Stimulated activated CD4-positive, alpha-beta T cell treated with anti-CD3 and anti-CD28 coated beads, TNF-alpha, amount 100 ng/mL, for 24 hours (primary cell): Measurements from ENCODE around the gene SKIC3.

Experiments
- DNase-seq, 3 experiments: peaks; one replicate each; pipeline ENCODE4 v3.0.0-alpha.2; 2020; ENCODE audit warnings: low read depth in 3 of 3

The SKIC3 gene

DNA sequence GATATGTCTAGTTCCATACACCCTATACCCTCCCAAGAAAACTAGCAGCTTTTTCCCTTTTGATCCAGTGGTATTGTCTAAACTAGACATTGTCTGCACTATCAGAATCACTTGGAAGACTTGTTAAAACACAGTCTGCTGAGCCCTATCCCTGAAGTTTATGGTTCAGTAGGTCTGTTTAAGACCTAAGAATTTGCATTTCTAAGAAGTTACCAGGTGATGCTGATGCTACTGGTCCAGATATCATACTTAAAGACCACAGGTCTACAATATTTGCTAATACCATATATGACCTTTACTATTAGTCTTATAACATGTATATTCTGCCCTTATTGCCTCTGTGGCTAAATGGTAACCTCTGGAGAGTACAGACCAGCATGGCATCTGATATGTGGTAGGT, 23.3 kb downstream of the SKIC3 start:
- no peak for DNase-seq

GRCh38 chr5:95530416-95530815, 24.4 kb downstream of the SKIC3 start:
- no peak for DNase-seq

- DNase-seq = no peak
These were observed 26.2 kb downstream of the SKIC3 start for GRCh38 chr5:95528565-95528964.

DNA sequence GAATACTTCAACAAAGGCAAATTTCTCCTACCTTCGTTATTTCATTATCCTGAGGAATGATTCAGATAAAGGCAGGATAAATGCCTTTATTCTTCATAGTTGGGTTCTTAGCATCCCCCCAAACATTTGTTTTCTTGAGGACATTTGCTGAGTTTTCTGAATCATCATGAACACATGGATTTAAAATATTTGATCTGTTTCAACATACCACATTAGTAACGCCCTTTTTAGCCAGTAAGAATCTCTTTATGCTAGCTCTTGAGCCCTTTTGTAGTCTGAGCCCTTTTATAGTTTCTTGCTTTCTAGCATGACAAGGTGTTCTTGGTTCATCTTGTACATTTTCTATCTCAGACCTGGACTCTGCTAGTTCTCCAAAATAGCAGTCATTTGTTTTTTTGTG, 27.9 kb downstream of the SKIC3 start:
- DNase-seq = no peak

GRCh38 chr5:95524423-95524822, 30.4 kb downstream of the SKIC3 start:
- no peak for DNase-seq

- DNase-seq = no peak
These were observed 34.6 kb downstream of the SKIC3 start for GRCh38 chr5:95520206-95520605.

GRCh38 chr5:95519681-95520080, 35.1 kb downstream of the SKIC3 start:
- DNase-seq = no peak

DNA sequence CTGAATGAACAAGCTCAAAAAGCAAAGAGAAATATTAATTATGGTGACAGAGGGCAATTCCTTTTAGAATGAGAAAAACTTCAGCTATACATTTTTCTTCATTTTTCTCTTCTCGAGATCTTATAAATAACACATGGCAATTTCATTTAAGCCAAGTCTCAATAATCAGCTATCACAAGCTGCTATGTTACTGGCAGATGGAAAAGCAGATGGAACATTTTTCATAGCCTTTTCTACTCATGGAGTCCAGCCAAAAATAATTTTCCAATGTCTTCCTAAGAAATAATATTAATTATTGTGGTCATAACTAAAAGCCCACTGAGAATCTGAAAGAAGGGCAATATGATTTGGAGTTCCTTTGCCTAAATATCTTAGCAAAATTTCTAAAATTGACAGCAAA, 35.6 kb downstream of the SKIC3 start:
- no peak for DNase-seq

DNA sequence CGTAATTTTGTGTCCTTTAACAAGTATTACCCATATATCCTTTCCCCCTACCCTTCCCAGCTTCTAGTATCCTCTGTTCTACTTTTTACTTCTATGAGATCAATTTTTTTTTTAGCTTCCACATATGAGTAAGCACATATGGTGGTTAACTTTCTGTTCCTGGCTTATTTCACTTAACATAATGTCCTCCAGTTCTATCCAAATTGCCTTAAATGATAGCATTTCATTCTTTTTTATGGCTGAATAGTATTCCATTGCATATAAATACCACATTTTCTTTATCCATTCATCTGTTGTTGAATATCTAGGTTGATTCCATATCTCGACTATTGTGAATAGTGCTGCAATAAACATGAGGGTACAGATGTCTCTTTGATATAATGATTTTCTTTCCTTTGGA, 36.4 kb downstream of the SKIC3 start:
- DNase-seq = no peak

DNA sequence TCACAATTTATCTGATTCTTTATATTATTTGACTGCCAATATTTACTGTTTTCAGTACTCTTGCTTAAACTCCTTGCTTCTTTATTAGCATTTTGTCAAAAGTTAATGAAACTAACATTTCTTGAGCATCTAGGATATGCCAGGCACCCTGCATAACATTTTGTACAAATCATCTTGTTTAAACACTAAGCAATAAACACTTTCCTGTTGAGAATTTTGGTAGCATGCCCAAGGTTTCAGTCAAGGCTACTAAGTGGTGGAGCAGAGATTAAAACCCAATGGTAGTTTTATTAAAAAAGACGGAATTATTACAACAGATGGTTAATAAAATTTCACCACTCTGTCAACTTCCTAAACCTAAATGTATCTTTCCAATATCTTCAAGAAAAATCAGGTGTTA, 43.2 kb downstream of the SKIC3 start:
- DNase-seq = no peak

- no peak for DNase-seq
These were observed 46.2 kb downstream of the SKIC3 start for GRCh38 chr5:95508550-95508949.
